HG03558 (cell line): ENCODE results near the gene VEPH1.

ENCODE experiments used
- ATAC-seq: cut with Tn5 transposase; IDR thresholded peaks from one replicate; pipeline ENCODE4 v1.9.1; 2021; ENCODE audit warnings: moderate number of reproducible peaks; ENCODE audit not compliant: unreplicated experiment; ENCODE audit errors: extremely low read depth

Gene VEPH1

GRCh38 chr3:157280786-157281185 is 222.4 kb downstream of the VEPH1 start:
- no peak for ATAC-seq

GRCh38 chr3:157280354-157280753 is 222.9 kb downstream of the VEPH1 start:
- ATAC-seq: no peak

GRCh38 chr3:157279237-157279636 is 224.0 kb downstream of the VEPH1 start:
- ATAC-seq: no peak

- ATAC-seq: no peak
Measured at GRCh38 chr3:157276801-157277200, 226.4 kb downstream of the VEPH1 start.

- ATAC-seq: no peak
Measured at GRCh38 chr3:157275832-157276231, 227.4 kb downstream of the VEPH1 start.

GRCh38 chr3:157274644-157275137 is 228.5 kb downstream of the VEPH1 start:
- ATAC-seq: no peak

GRCh38 chr3:157271283-157271882 is 231.8 kb downstream of the VEPH1 start:
- no peak for ATAC-seq

GRCh38 chr3:157268026-157268425 is 235.2 kb downstream of the VEPH1 start:
- no peak for ATAC-seq

GRCh38 chr3:157265931-157266330 is 237.3 kb downstream of the VEPH1 start:
- no peak for ATAC-seq

- no peak for ATAC-seq
Measured at GRCh38 chr3:157263027-157263426, 240.2 kb downstream of the VEPH1 start.

- ATAC-seq: no peak
Measured at GRCh38 chr3:157261000-157261399, 242.2 kb downstream of the VEPH1 start.

- ATAC-seq: no peak
Measured at GRCh38 chr3:157259825-157260224, 243.4 kb downstream of the VEPH1 start.

GRCh38 chr3:157257101-157257500 is 246.1 kb downstream of the VEPH1 start:
- no peak for ATAC-seq

GRCh38 chr3:157255797-157256196 is 247.4 kb downstream of the VEPH1 start:
- ATAC-seq: no peak

GRCh38 chr3:157251685-157252084 is 251.5 kb downstream of the VEPH1 start:
- ATAC-seq: no peak

- no peak for ATAC-seq
Measured at GRCh38 chr3:157249606-157250005, 253.6 kb downstream of the VEPH1 start.

GRCh38 chr3:157248590-157249422 is 254.4 kb downstream of the VEPH1 start:
- ATAC-seq: no peak

GRCh38 chr3:157247391-157247790 is 255.8 kb downstream of the VEPH1 start:
- ATAC-seq: no peak

GRCh38 chr3:157242836-157243235 is 260.4 kb downstream of the VEPH1 start:
- no peak for ATAC-seq

- no peak for ATAC-seq
Measured at GRCh38 chr3:157241599-157241998, 261.6 kb downstream of the VEPH1 start.

- no peak for ATAC-seq
Measured at GRCh38 chr3:157240408-157240807, 262.8 kb downstream of the VEPH1 start.
